Keratinocyte (primary cell): ENCODE results near the gene ANKRD6. TPM values are rescaled to one million over a fixed set of nuclear protein-coding genes. Genes with fewer than 3 reads are reported as not detected.

Experiments used
- DNase-seq: peaks from one replicate; pipeline ENCODE4 v3.0.0-alpha.2; 2011; ENCODE audit warnings: low read depth, missing footprints, low spot score
- FAIRE-seq: peaks from 2 replicates; lab custom pipeline; 2011; peaks lifted over from hg19 to GRCh38; lab: Jason Lieb, UNC
- H2AFZ ChIP-seq: 2 replicates; pipeline ENCODE4 v1.6.0; 2012; ENCODE audit warnings: low read length, control low read depth, inconsistent platforms; ENCODE audit not compliant: control insufficient read depth
- H3K27ac ChIP-seq: 2 replicates; pipeline ENCODE4 v1.5.1; 2011; ENCODE audit warnings: low read length; ENCODE audit not compliant: control insufficient read depth, insufficient read depth
- H3K27me3 ChIP-seq: 3 replicates; pipeline ENCODE4 v1.6.0; 2011; ENCODE audit warnings: low read length; ENCODE audit not compliant: control insufficient read depth, insufficient read depth; ENCODE audit errors: extremely low read depth
- H3K36me3 ChIP-seq, 2 experiments: 2 replicates in 1 of 2; 3 replicates in 1 of 2; pipeline ENCODE4 v1.5.1; 2011; ENCODE audit warnings: low read length in 2 of 2, mild to moderate bottlenecking in 1 of 2; ENCODE audit not compliant: control insufficient read depth in 2 of 2, insufficient read depth in 2 of 2; ENCODE audit errors: extremely low read depth in 1 of 2
- H3K4me1 ChIP-seq: 3 replicates; pipeline ENCODE4 v1.5.1; 2011; ENCODE audit warnings: low read length; ENCODE audit not compliant: control insufficient read depth, insufficient read depth; ENCODE audit errors: extremely low read depth
- H3K4me2 ChIP-seq: 3 replicates; pipeline ENCODE4 v1.6.0; 2011; ENCODE audit warnings: low read depth, low read length; ENCODE audit not compliant: control insufficient read depth, insufficient read depth; ENCODE audit errors: extremely low read depth
- H3K4me3 ChIP-seq, 3 experiments: fragments of 200-600 bp in 1 of 3; sonication (generic) in 1 of 3; 2 replicates in 2 of 3; 3 replicates in 1 of 3; pipeline ENCODE4 v1.5.1; 2011 to 2016; ENCODE audit warnings: low read length in 3 of 3, mild to moderate bottlenecking in 3 of 3, control low read depth in 2 of 3, inconsistent platforms in 1 of 3, low read depth in 1 of 3, mixed read lengths in 1 of 3, mixed run types in 1 of 3, moderate library complexity in 1 of 3; ENCODE audit not compliant: control insufficient read depth in 2 of 3, insufficient read depth in 2 of 3; ENCODE audit errors: extremely low read depth in 1 of 3
- H3K79me2 ChIP-seq: 2 replicates; pipeline ENCODE4 v1.6.0; 2012; ENCODE audit warnings: low read length; ENCODE audit not compliant: control insufficient read depth, insufficient read depth
- H3K9ac ChIP-seq: 3 replicates; pipeline ENCODE4 v1.6.0; 2011; ENCODE audit warnings: low read length; ENCODE audit not compliant: control insufficient read depth, insufficient read depth; ENCODE audit errors: extremely low read depth
- H3K9me1 ChIP-seq: 3 replicates; pipeline ENCODE4 v1.6.0; 2011; ENCODE audit warnings: low read length; ENCODE audit not compliant: control insufficient read depth, insufficient read depth; ENCODE audit errors: extremely low read depth
- H3K9me3 ChIP-seq: 2 replicates; pipeline ENCODE4 v1.5.1; 2012; ENCODE audit warnings: low read depth, low read length; ENCODE audit not compliant: control insufficient read depth
- H4K20me1 ChIP-seq: 3 replicates; pipeline ENCODE4 v1.6.0; 2011; ENCODE audit warnings: low read length; ENCODE audit not compliant: control insufficient read depth, insufficient read depth; ENCODE audit errors: extremely low read depth
- CTCF ChIP-seq, 3 experiments: IDR thresholded peaks in 1 of 3; conservative IDR thresholded peaks in 1 of 3; optimal IDR thresholded peaks in 1 of 3; 2 replicates in 2 of 3; 3 replicates in 1 of 3; pipeline versions ENCODE3 to v1.5.1; 2011; ENCODE audit warnings: low read length in 3 of 3, mild to moderate bottlenecking in 3 of 3, moderate library complexity in 2 of 3, control low read depth in 1 of 3, inconsistent platforms in 1 of 3; ENCODE audit not compliant: insufficient read depth in 2 of 3; ENCODE audit errors: extremely low read depth in 1 of 3
- EZH2 ChIP-seq: IDR thresholded peaks from one replicate; pipeline ENCODE4 v1.6.1; 2012; ENCODE audit warnings: inconsistent platforms, mild to moderate bottlenecking, low read length, moderate library complexity
- dilution Hi-C: fragments of 300-500 bp; cut with MboI; formaldehyde crosslinking; loops from one replicate; pipeline ENCODE4 v1.7.0; 2020; ENCODE audit warnings: low sequenced_read_pairs; ENCODE audit not compliant: extremely low pct_ligation_motif_present
- polyA plus RNA-seq, 5 experiments: library from polyadenylated mRNA; depleted of rRNA in 3 of 5; stranded (reverse) in 3 of 5; stranded (forward) in 1 of 5; unstranded in 1 of 5; fragments of >200 nt; gene quantifications; 1 replicate in 1 of 5; 2 replicates in 3 of 5; 3 replicates in 1 of 5; pipeline versions ENCODE4 v1.2.1 to v1.2.3, GENCODE V29; 2011 to 2012; ENCODE audit warnings: missing spikeins in 2 of 5, low read depth in 1 of 5, low replicate concordance in 1 of 5

ANKRD6 gene
- polyA plus RNA-seq, 1 donor (not counting 4 experiments of a cell fraction or from before 2014, with no cell fraction given) = 5.7 TPM

- no peaks in the 10 kb centered on the region for H3K36me3 ChIP-seq
- no peaks in the 10 kb centered on the region for H3K79me2 ChIP-seq
- H3K9me3 ChIP-seq = no peaks in the 10 kb centered on the region
- H3K27ac ChIP-seq = no peak overlapping the region
- TF ChIP-seq EZH2 (no peak), CTCF (optimal IDR thresholded peaks at IDR 0.05 in 1 of 3, IDR thresholded peaks at IDR 0.05 in 1 of 3, conservative IDR thresholded peaks at IDR 0.05 in 1 of 3; ENCODE audit: extremely low read depth in 1 of 3, insufficient read depth in 2 of 3, low read length in 3 of 3) (no peak)
- no peaks in the 10 kb centered on the region for H4K20me1 ChIP-seq
- H2AFZ ChIP-seq = no peak overlapping the region
- no peak overlapping the region for H3K4me2 ChIP-seq
- H3K9ac ChIP-seq = no peak overlapping the region
- no peak for DNase-seq
- H3K4me3 ChIP-seq = no peak overlapping the region
- no peaks in the 10 kb centered on the region for H3K27me3 ChIP-seq
- H3K9me1 ChIP-seq = no peaks in the 10 kb centered on the region
- dilution Hi-C loops = no loop called here
- FAIRE-seq = no peak
- no peaks in the 10 kb centered on the region for H3K4me1 ChIP-seq
Measured at GRCh38 chr6:89584539-89584938, 151.6 kb downstream of the ANKRD6 start.

- no peak for FAIRE-seq
- Histone ChIP-seq H3K9me1 (no peaks in the 10 kb centered on the region), H3K36me3 (no peaks in the 10 kb centered on the region), H3K4me1 (no peaks in the 10 kb centered on the region), H3K79me2 (no peaks in the 10 kb centered on the region), H2AFZ (no peak overlapping the region), H3K27me3 (no peaks in the 10 kb centered on the region), H3K9ac (no peak overlapping the region), H3K4me3 (no peak overlapping the region), H3K27ac (no peak overlapping the region), H3K4me2 (no peak overlapping the region), H4K20me1 (no peaks in the 10 kb centered on the region), H3K9me3 (no peaks in the 10 kb centered on the region)
- dilution Hi-C loops = no loop called here
- TF ChIP-seq CTCF (optimal IDR thresholded peaks at IDR 0.05 in 1 of 3, IDR thresholded peaks at IDR 0.05 in 1 of 3, conservative IDR thresholded peaks at IDR 0.05 in 1 of 3; ENCODE audit: extremely low read depth in 1 of 3, insufficient read depth in 2 of 3, low read length in 3 of 3) = no peak
- no peak for TF ChIP-seq EZH2
- no peak for DNase-seq
Measured at GRCh38 chr6:89585154-89585553, 152.2 kb downstream of the ANKRD6 start.
